Right lobe of liver (tissue), 4 donors: ENCODE measurements around the gene OTUD7B.

Experiments used
- CTCF ChIP-seq, 4 donors: fragments of 200-600 bp in 3 of 4; fragments of 450-650 bp in 1 of 4; IDR thresholded peaks; one replicate each; pipeline versions ENCODE4 v1.5.1 to v1.8.0; 2016 to 2022; ENCODE audit warnings: antibody characterized with exemption in 4 of 4, mild to moderate bottlenecking in 2 of 4
- POLR2A ChIP-seq: fragments of 450-650 bp; IDR thresholded peaks from one replicate; pipeline ENCODE4 v1.6.1; 2017; ENCODE audit warnings: antibody characterized with exemption, mild to moderate bottlenecking
- donor health status: DM: no; HTN: no; CAD: no.
- donor health status: DM: no; HTN: no; CAD: no.
- donor health status: DM: no; HTN: yes; CAD: no.

GRCh38 chr1:149888247-149888998 is 122.1 kb downstream of the OTUD7B start:
- TF ChIP-seq CTCF (IDR thresholded peaks at IDR 0.05) (peak; percentile 38 to 55 (median 44)), POLR2A (no peak)
